ENCODE measurements around the gene ALDH1L1. TPM values are rescaled to one million over a fixed set of nuclear protein-coding genes. Genes with fewer than 3 reads are reported as not detected.
A peak's percentile ranks its signal among the peaks of the same experiment; 100 is the strongest.
"Not testable (repeated sequence)": the region's sequence is repeated elsewhere in the genome, so short reads cannot be mapped to it uniquely, and the experiment has no call there.

ALDH1L1 gene
- total RNA-seq, 1 donor, result under 0.01 TPM

- Histone ChIP-seq H3K4me3 (ENCODE audit: insufficient read depth, low read length) (peak overlapping the region; percentile 48), H4K20me1 (ENCODE audit: insufficient read depth, low read length) (no peaks in the 10 kb centered on the region), H3K4me1 (ENCODE audit: insufficient read depth, low read length) (peaks cover 33% of the 10 kb centered on the region), H3K79me2 (ENCODE audit: insufficient read depth, low read length) (no peaks in the 10 kb centered on the region), H3K4me2 (ENCODE audit: insufficient read depth, low read length) (peak overlapping the region; percentile 73), H3K9me3 (ENCODE audit: low read depth, low read length) (no peaks in the 10 kb centered on the region), H2AFZ (ENCODE audit: low read length) (peak overlapping the region; percentile 87), H3K36me3 (ENCODE audit: insufficient read depth, low read length) (no peaks in the 10 kb centered on the region), H3K27me3 (ENCODE audit: insufficient read depth, low read length) (no peaks in the 10 kb centered on the region), H3K27ac (ENCODE audit: low read depth, low read length) (peak overlapping the region; percentile 86)
- DNase-seq (ENCODE audit: insufficient read length, low spot score, missing footprints), result peak; percentile 97
- TF ChIP-seq CTCF (IDR thresholded peaks at IDR 0.05; ENCODE audit: extremely low read depth, low read depth, low read length), result no peak
These were observed 79.6 kb downstream of the ALDH1L1 start for GRCh38 chr3:126100634-126101301.

GRCh38 chr3:126100269-126100633 is 80.1 kb downstream of the ALDH1L1 start:
- H3K27ac ChIP-seq (ENCODE audit: low read depth, low read length), result peak overlapping the region; percentile 86
- H3K27me3 ChIP-seq (ENCODE audit: insufficient read depth, low read length), result no peaks in the 10 kb centered on the region
- no peaks in the 10 kb centered on the region for H3K79me2 ChIP-seq (ENCODE audit: insufficient read depth, low read length)

GRCh38 chr3:126098391-126098858 is 82.0 kb downstream of the ALDH1L1 start:
- H3K27ac ChIP-seq (ENCODE audit: low read depth, low read length), result no peak overlapping the region
- no peak for TF ChIP-seq CTCF (IDR thresholded peaks at IDR 0.05; ENCODE audit: extremely low read depth, low read depth, low read length)
- peaks cover 33% of the 10 kb centered on the region for H3K4me1 ChIP-seq (ENCODE audit: insufficient read depth, low read length)

More at GRCh38 chr3:126100269-126100633, 80.1 kb downstream of the ALDH1L1 start:
- Histone ChIP-seq H3K4me1 (ENCODE audit: insufficient read depth, low read length) (peaks cover 33% of the 10 kb centered on the region), H3K36me3 (ENCODE audit: insufficient read depth, low read length) (no peaks in the 10 kb centered on the region), H4K20me1 (ENCODE audit: insufficient read depth, low read length) (no peaks in the 10 kb centered on the region), H2AFZ (ENCODE audit: low read length) (peak overlapping the region; percentile 87), H3K9me3 (ENCODE audit: low read depth, low read length) (no peaks in the 10 kb centered on the region), H3K4me3 (ENCODE audit: insufficient read depth, low read length) (peak overlapping the region; percentile 44), H3K4me2 (ENCODE audit: insufficient read depth, low read length) (peak overlapping the region; percentile 73)
- DNase-seq (ENCODE audit: insufficient read length, low spot score, missing footprints), result peak; percentile 79
- TF ChIP-seq CTCF (IDR thresholded peaks at IDR 0.05; ENCODE audit: extremely low read depth, low read depth, low read length), result no peak

GRCh38 chr3:126097801-126098200 is 82.6 kb downstream of the ALDH1L1 start:
- H3K27me3 ChIP-seq (ENCODE audit: insufficient read depth, low read length), result no peaks in the 10 kb centered on the region
- H3K36me3 ChIP-seq (ENCODE audit: insufficient read depth, low read length), result no peaks in the 10 kb centered on the region
- no peaks in the 10 kb centered on the region for H3K9me3 ChIP-seq (ENCODE audit: low read depth, low read length)
- H2AFZ ChIP-seq (ENCODE audit: low read length), result no peak overlapping the region
- peaks cover 29% of the 10 kb centered on the region for H3K4me1 ChIP-seq (ENCODE audit: insufficient read depth, low read length)
- H3K79me2 ChIP-seq (ENCODE audit: insufficient read depth, low read length), result no peaks in the 10 kb centered on the region
- no peak overlapping the region for H3K27ac ChIP-seq (ENCODE audit: low read depth, low read length)
- H3K4me2 ChIP-seq (ENCODE audit: insufficient read depth, low read length), result no peak overlapping the region
- H4K20me1 ChIP-seq (ENCODE audit: insufficient read depth, low read length), result no peaks in the 10 kb centered on the region
- H3K4me3 ChIP-seq (ENCODE audit: insufficient read depth, low read length), result no peak overlapping the region
- no peak for TF ChIP-seq CTCF (IDR thresholded peaks at IDR 0.05; ENCODE audit: extremely low read depth, low read depth, low read length)
- DNase-seq (ENCODE audit: insufficient read length, low spot score, missing footprints), result no peak

More at GRCh38 chr3:126098391-126098858, 82.0 kb downstream of the ALDH1L1 start:
- H2AFZ ChIP-seq (ENCODE audit: low read length), result no peak overlapping the region
- H4K20me1 ChIP-seq (ENCODE audit: insufficient read depth, low read length), result no peaks in the 10 kb centered on the region
- no peaks in the 10 kb centered on the region for H3K9me3 ChIP-seq (ENCODE audit: low read depth, low read length)
- no peaks in the 10 kb centered on the region for H3K27me3 ChIP-seq (ENCODE audit: insufficient read depth, low read length)
- DNase-seq (ENCODE audit: insufficient read length, low spot score, missing footprints), result no peak
- H3K4me3 ChIP-seq (ENCODE audit: insufficient read depth, low read length), result no peak overlapping the region
- H3K36me3 ChIP-seq (ENCODE audit: insufficient read depth, low read length), result no peaks in the 10 kb centered on the region
- H3K4me2 ChIP-seq (ENCODE audit: insufficient read depth, low read length), result no peak overlapping the region
- H3K79me2 ChIP-seq (ENCODE audit: insufficient read depth, low read length), result no peaks in the 10 kb centered on the region

GRCh38 chr3:126096274-126096673 is 84.1 kb downstream of the ALDH1L1 start:
- H2AFZ ChIP-seq (ENCODE audit: low read length); H3K79me2 ChIP-seq (ENCODE audit: insufficient read depth, low read length); H3K9me3 ChIP-seq (ENCODE audit: low read depth, low read length); H3K27ac ChIP-seq (ENCODE audit: low read depth, low read length); H4K20me1 ChIP-seq (ENCODE audit: insufficient read depth, low read length); H3K36me3 ChIP-seq (ENCODE audit: insufficient read depth, low read length); H3K4me2 ChIP-seq (ENCODE audit: insufficient read depth, low read length); H3K4me3 ChIP-seq (ENCODE audit: insufficient read depth, low read length); DNase-seq (ENCODE audit: insufficient read length, low spot score, missing footprints); H3K27me3 ChIP-seq (ENCODE audit: insufficient read depth, low read length): not testable (repeated sequence)
- peaks cover 15% of the 10 kb centered on the region for H3K4me1 ChIP-seq (ENCODE audit: insufficient read depth, low read length)

- not testable (repeated sequence) for H4K20me1 ChIP-seq (ENCODE audit: insufficient read depth, low read length)
These were observed 88.3 kb downstream of the ALDH1L1 start for GRCh38 chr3:126092128-126092527.

More at GRCh38 chr3:126092128-126092527, 88.3 kb downstream of the ALDH1L1 start:
- H3K4me2 ChIP-seq (ENCODE audit: insufficient read depth, low read length); H3K79me2 ChIP-seq (ENCODE audit: insufficient read depth, low read length); H2AFZ ChIP-seq (ENCODE audit: low read length); H3K4me1 ChIP-seq (ENCODE audit: insufficient read depth, low read length); H3K27me3 ChIP-seq (ENCODE audit: insufficient read depth, low read length); H3K9me3 ChIP-seq (ENCODE audit: low read depth, low read length); H3K4me3 ChIP-seq (ENCODE audit: insufficient read depth, low read length); H3K27ac ChIP-seq (ENCODE audit: low read depth, low read length); DNase-seq (ENCODE audit: insufficient read length, low spot score, missing footprints); H3K36me3 ChIP-seq (ENCODE audit: insufficient read depth, low read length): not testable (repeated sequence)
